ENCODE data around the gene ASIC4.

ASIC4 gene

GRCh38 chr2:219533930-219534661 is 19.8 kb downstream of the ASIC4 start:
- no peak for DNase-seq (ENCODE audit: low read depth)

GRCh38 chr2:219536425-219536824 is 22.1 kb downstream of the ASIC4 start:
- no peak for DNase-seq (ENCODE audit: low read depth)

GRCh38 chr2:219536967-219537366 is 22.7 kb downstream of the ASIC4 start:
- no peak for DNase-seq (ENCODE audit: low read depth)

- no peak for DNase-seq (ENCODE audit: low read depth)
These were observed 23.6 kb downstream of the ASIC4 start for GRCh38 chr2:219537657-219538488.

GRCh38 chr2:219538504-219538951 is 24.2 kb downstream of the ASIC4 start:
- no peak for DNase-seq (ENCODE audit: low read depth)

- no peak for DNase-seq (ENCODE audit: low read depth)
These were observed 24.9 kb downstream of the ASIC4 start for GRCh38 chr2:219538956-219539788.

GRCh38 chr2:219539926-219540678 is 25.8 kb downstream of the ASIC4 start:
- no peak for DNase-seq (ENCODE audit: low read depth)

- DNase-seq (ENCODE audit: low read depth): no peak
These were observed 26.7 kb downstream of the ASIC4 start for GRCh38 chr2:219540784-219541504.

- peak; percentile 80 for DNase-seq (ENCODE audit: low read depth)
These were observed 27.4 kb downstream of the ASIC4 start for GRCh38 chr2:219541611-219542180.

- no peak for DNase-seq (ENCODE audit: low read depth)
These were observed 28.8 kb downstream of the ASIC4 start for GRCh38 chr2:219542931-219543595.

- peak; percentile 80 for DNase-seq (ENCODE audit: low read depth)
These were observed 29.5 kb downstream of the ASIC4 start, which contains the start of the genes CHPF and TMEM198 for GRCh38 chr2:219543596-219544358. CHPF (minus strand) TSS chr2:219543809; CDS start chr2:219543538, 271 bp downstream. TMEM198 (plus strand) TSS chr2:219544028; CDS start chr2:219544728, 700 bp downstream.

- DNase-seq (ENCODE audit: low read depth): no peak
These were observed 30.3 kb downstream of the ASIC4 start for GRCh38 chr2:219544567-219544966.

GRCh38 chr2:219545295-219545942 is 31.1 kb downstream of the ASIC4 start:
- DNase-seq (ENCODE audit: low read depth): no peak

GRCh38 chr2:219545943-219546352 is 31.7 kb downstream of the ASIC4 start:
- DNase-seq (ENCODE audit: low read depth): no peak

GRCh38 chr2:219547621-219548020 is 33.3 kb downstream of the ASIC4 start:
- DNase-seq (ENCODE audit: low read depth): no peak

GRCh38 chr2:219548990-219549389 is 34.7 kb downstream of the ASIC4 start:
- DNase-seq (ENCODE audit: low read depth): no peak

GRCh38 chr2:219549619-219550018 is 35.3 kb downstream of the ASIC4 start:
- no peak for DNase-seq (ENCODE audit: low read depth)

All from activated T-cell treated with anti-CD3 and anti-CD28 coated beads for 1 hour (primary cell).